Panc1 (cell line): ENCODE results near the gene SEZ6L. TPM values are rescaled to one million over a fixed set of nuclear protein-coding genes. Genes with fewer than 3 reads are reported as not detected.

ENCODE experiments used
- ATAC-seq: fragments of 200-7000 bp; cut with Tn5 transposase; 2 replicates; pipeline ENCODE4 v1.9.1; 2020; ENCODE audit warnings: mild to moderate bottlenecking, moderate library complexity
- BruUV-seq: library from RNA; stranded (reverse); fragments of 400-500 nt; replicated peaks from 2 replicates; lab custom pipeline; 2021; lab: Mats Ljungman, UMichigan
- CTCF ChIA-PET: fragments of 300-600 bp; sonication (Branson Sonifier 250); formaldehyde crosslinking; loops from one replicate; lab custom pipeline; 2022; ENCODE audit warnings: antibody characterized with exemption; lab: Charles Lee
- POLR2A ChIA-PET: fragments of 300-600 bp; sonication (Branson Sonifier 250); formaldehyde crosslinking; loops from one replicate; lab custom pipeline; 2022; ENCODE audit warnings: antibody characterized with exemption; lab: Charles Lee
- DNase-seq: peaks from one replicate; pipeline ENCODE4 v3.0.0-alpha.2; 2010; ENCODE audit warnings: low read depth, low spot score
- H3K27ac ChIP-seq: 2 replicates; pipeline ENCODE4 v1.5.1; 2011; ENCODE audit warnings: mild to moderate bottlenecking, low read length, inconsistent platforms
- H3K27me3 ChIP-seq: fragments of 200-500 bp; sonication (Bioruptor generic); 2 replicates; pipeline ENCODE4 v1.6.0; 2014; ENCODE audit warnings: low read length, inconsistent platforms; ENCODE audit not compliant: control insufficient read depth, insufficient read depth
- H3K36me3 ChIP-seq: fragments of 200-500 bp; sonication (Bioruptor generic); 2 replicates; pipeline ENCODE4 v1.5.1; 2014; ENCODE audit warnings: inconsistent platforms, mild to moderate bottlenecking, low read length, moderate library complexity; ENCODE audit not compliant: control insufficient read depth, insufficient read depth
- H3K4me1 ChIP-seq: 2 replicates; pipeline ENCODE4 v1.5.1; 2011; ENCODE audit warnings: inconsistent platforms, mild to moderate bottlenecking, low read length, moderate library complexity; ENCODE audit not compliant: control insufficient read depth, insufficient read depth
- H3K4me3 ChIP-seq, 2 experiments: 2 replicates each; pipeline ENCODE4 v1.5.1; 2011 to 2012; ENCODE audit warnings: low read depth in 2 of 2, low read length in 2 of 2, mild to moderate bottlenecking in 2 of 2, inconsistent platforms in 1 of 2, moderate library complexity in 1 of 2
- H3K9me3 ChIP-seq: fragments of 200-500 bp; sonication (Bioruptor generic); 2 replicates; pipeline ENCODE4 v1.5.1; 2014; ENCODE audit warnings: low read depth, mild to moderate bottlenecking, inconsistent platforms, low read length, moderate library complexity; ENCODE audit not compliant: control insufficient read depth, insufficient read depth
- CTCF ChIP-seq: fragments of 450-650 bp; IDR thresholded peaks from 2 replicates; pipeline ENCODE4 v1.5.1; 2017; ENCODE audit warnings: mild to moderate bottlenecking
- POLR2AphosphoS5 ChIP-seq: IDR thresholded peaks from 2 replicates; pipeline ENCODE4 v1.6.1; 2012; ENCODE audit warnings: mild to moderate bottlenecking, low read depth, low read length, moderate library complexity
- REST ChIP-seq, 2 experiments: IDR thresholded peaks; 2 replicates each; pipeline ENCODE4 v1.6.1; 2011 to 2012; ENCODE audit warnings: low read depth in 2 of 2, control low read depth in 1 of 2, low read length in 1 of 2, mild to moderate bottlenecking in 1 of 2, moderate library complexity in 1 of 2; ENCODE audit not compliant: insufficient read depth in 1 of 2
- SIN3A ChIP-seq: IDR thresholded peaks from 2 replicates; pipeline ENCODE4 v1.6.1; 2012; ENCODE audit warnings: low read depth, mild to moderate bottlenecking, low read length, moderate library complexity, borderline replicate concordance; ENCODE audit not compliant: insufficient read depth
- TCF7L2 ChIP-seq: IDR thresholded peaks from 2 replicates; pipeline ENCODE4 v1.6.1; 2011; ENCODE audit warnings: mild to moderate bottlenecking, low read depth, low read length, inconsistent platforms
- in situ Hi-C: cut with HindIII; loops from 2 replicates; pipeline ENCODE4 v1.10.0; 2016; ENCODE audit warnings: low sequenced_read_pairs, low pct_unique_long_range_greater_than_20kb
- intact Hi-C: fragments of 100-400 bp; cut with micrococcal nuclease; formaldehyde crosslinking; loops from one replicate; pipeline ENCODE4 v1.10.0; 2022; ENCODE audit not compliant: unreplicated experiment
- total RNA-seq: library from RNA; stranded (reverse); gene quantifications from one replicate; pipeline ENCODE4 v1.2.1, GENCODE V29; 2021; ENCODE audit not compliant: unreplicated experiment

The SEZ6L gene
- total RNA-seq, 1 experiment from 2014 or later: not detected

- DNase-seq: no peak
- intact Hi-C loops (no loop called here), in situ Hi-C loops (no loop called here)
- Histone ChIP-seq H3K9me3 (no peaks in the 10 kb centered on the region), H3K4me3 (no peak overlapping the region), H3K36me3 (no peaks in the 10 kb centered on the region), H3K27me3 (no peaks in the 10 kb centered on the region), H3K27ac (no peak overlapping the region), H3K4me1 (no peaks in the 10 kb centered on the region)
- no peak for TF ChIP-seq TCF7L2
- TF ChIP-seq REST (IDR thresholded peaks at IDR 0.05; ENCODE audit: insufficient read depth in 1 of 2, low read depth in 2 of 2, low read length in 1 of 2): peak; percentile 86 to 88
- TF ChIP-seq SIN3A: no peak
- no TSS peak for BruUV-seq
- ATAC-seq: no peak
- ChIA-PET POLR2A (no interaction called here), CTCF (interaction anchor here (0.6 kb wide), 1 partner anchor 1522 kb away, joined by 3 read pairs; no protein-coding TSS in a partner anchor)
Observed at GRCh38 chr22:26259510-26259909, 90.2 kb downstream of the SEZ6L start.

GRCh38 chr22:26264162-26264561 is 94.9 kb downstream of the SEZ6L start:
- intact Hi-C loops (no loop called here), in situ Hi-C loops (no loop called here)
- no peak for DNase-seq
- CTCF ChIA-PET: no interaction called here
- ATAC-seq: no peak
- Histone ChIP-seq H3K4me3 (no peak overlapping the region), H3K27me3 (peaks cover 2% of the 10 kb centered on the region; the same call in 1 of the 2 replicates), H3K36me3 (no peaks in the 10 kb centered on the region), H3K27ac (no peak overlapping the region), H3K4me1 (no peaks in the 10 kb centered on the region), H3K9me3 (no peaks in the 10 kb centered on the region)
- TF ChIP-seq TCF7L2 (no peak), SIN3A (no peak), REST (IDR thresholded peaks at IDR 0.05; ENCODE audit: insufficient read depth in 1 of 2, low read depth in 2 of 2, low read length in 1 of 2) (no peak), POLR2AphosphoS5 (no peak), CTCF (no peak)
- POLR2A ChIA-PET: no interaction called here
- no TSS peak for BruUV-seq
